K562 (cell line): ENCODE results near the gene TLE6. TPM values are rescaled to one million over a fixed set of nuclear protein-coding genes. Genes with fewer than 3 reads are reported as not detected.

Experiments
- ATF7 ChIP-seq: fragments of 450-650 bp; IDR thresholded peaks from 2 replicates; pipeline ENCODE4 v1.7.1; 2014; ENCODE audit warnings: mild to moderate bottlenecking, moderate library complexity
- CBX1 ChIP-seq: sonication (generic); IDR thresholded peaks from 2 replicates; pipeline ENCODE4 v1.6.1; 2016; ENCODE audit warnings: antibody characterized with exemption, low read depth, mild to moderate bottlenecking
- CREB3 ChIP-seq: fragments of 450-650 bp; conservative IDR thresholded peaks from 2 replicates; pipeline ENCODE4 v1.6.1; 2016; ENCODE audit warnings: missing genetic modification characterization, low read depth, mild to moderate bottlenecking, missing compliant biosample characterization, moderate library complexity
- FIP1L1 ChIP-seq: fragments of 200-400 bp; formaldehyde crosslinking; IDR thresholded peaks from 2 replicates; pipeline ENCODE4 v1.6.1; 2018; ENCODE audit warnings: mild to moderate bottlenecking, low read depth, low read length; ENCODE audit not compliant: poor library complexity, severe bottlenecking
- JUND ChIP-seq, 2 experiments: IDR thresholded peaks; 2 replicates in 1 of 2; 3 replicates in 1 of 2; pipeline ENCODE4 v1.6.1; 2011; ENCODE audit warnings: borderline replicate concordance in 2 of 2, low read depth in 2 of 2, low read length in 2 of 2, improper control_type of control experiment in 1 of 2, missing biosample characterization in 1 of 2, missing genetic modification characterization in 1 of 2, missing genetic modification reagents in 1 of 2
- KLF1 ChIP-seq: fragments of 450-650 bp; IDR thresholded peaks from 2 replicates; pipeline ENCODE4 v1.6.1; 2016; ENCODE audit warnings: missing genetic modification characterization, missing compliant biosample characterization
- NR2F6 ChIP-seq: fragments of 450-650 bp; formaldehyde crosslinking; IDR thresholded peaks from 2 replicates; pipeline ENCODE4 v1.4.0; 2020; ENCODE audit warnings: mild to moderate bottlenecking
- PRPF4 ChIP-seq: fragments of 200-400 bp; formaldehyde crosslinking; IDR thresholded peaks from one replicate; pipeline ENCODE4 v1.6.1; 2017; ENCODE audit warnings: low read length, low read depth, mild to moderate bottlenecking; ENCODE audit not compliant: insufficient read depth, poor library complexity, severe bottlenecking
- RBM25 ChIP-seq: fragments of 200-400 bp; formaldehyde crosslinking; IDR thresholded peaks from 2 replicates; pipeline ENCODE4 v1.6.1; 2018; ENCODE audit warnings: low read length, low read depth, moderate library complexity; ENCODE audit not compliant: severe bottlenecking
- SMARCA5 ChIP-seq: fragments of 450-650 bp; IDR thresholded peaks from 2 replicates; pipeline ENCODE4 v1.6.1; 2016
- TAF15 ChIP-seq: fragments of 200-400 bp; formaldehyde crosslinking; IDR thresholded peaks from 2 replicates; pipeline ENCODE4 v1.6.1; 2017; ENCODE audit warnings: mild to moderate bottlenecking, low read depth, low read length, moderate library complexity
- TEAD2 ChIP-seq: fragments of 450-650 bp; IDR thresholded peaks from 2 replicates; pipeline ENCODE4 v1.6.1; 2016; ENCODE audit warnings: missing genetic modification characterization, control low read depth, missing compliant biosample characterization
- TEAD4 ChIP-seq, 2 experiments: sonication (generic) in 1 of 2; formaldehyde crosslinking in 1 of 2; IDR thresholded peaks; 2 replicates each; pipeline versions ENCODE4 v1.6.1 to v1.8.0; 2012 to 2022; ENCODE audit warnings: borderline replicate concordance in 1 of 2, inconsistent platforms in 1 of 2, low read length in 1 of 2, mild to moderate bottlenecking in 1 of 2, missing genetic modification reagents in 1 of 2
- ZNF121 ChIP-seq: sonication (generic); formaldehyde crosslinking; conservative IDR thresholded peaks from 2 replicates; pipeline ENCODE4 v1.8.0; 2022; ENCODE audit warnings: missing genetic modification reagents
- ZNF174 ChIP-seq: fragments of 250-450 bp; sonication (Bioruptor Pico); IDR thresholded peaks from 2 replicates; pipeline ENCODE4 v1.4.0; 2020; ENCODE audit warnings: mild to moderate bottlenecking
- ZNF444 ChIP-seq: fragments of 250-450 bp; sonication (Bioruptor Pico); IDR thresholded peaks from 2 replicates; pipeline ENCODE4 v1.4.0; 2020; ENCODE audit warnings: mild to moderate bottlenecking, moderate library complexity
- ZNF668 ChIP-seq: fragments of 250-450 bp; sonication (Bioruptor Pico); IDR thresholded peaks from 2 replicates; pipeline ENCODE4 v1.8.0; 2022; ENCODE audit warnings: mild to moderate bottlenecking, inconsistent platforms
- ZNF695 ChIP-seq: fragments of 450-650 bp; formaldehyde crosslinking; IDR thresholded peaks from 2 replicates; pipeline ENCODE4 v1.4.0; 2020; ENCODE audit warnings: mild to moderate bottlenecking, moderate library complexity
- polyA plus RNA-seq, 8 experiments: library from polyadenylated mRNA; depleted of rRNA in 4 of 8; stranded (reverse) in 5 of 8; unstranded in 3 of 8; fragments of >200 nt; fragmentation: Nextera tagmentation in 2 of 8; fragmentation: Illumina TruSeq in 1 of 8; extraction: Ambion mirVana in 2 of 8; extraction: Trizol in 1 of 8; gene quantifications; 2 replicates each; pipeline versions ENCODE4 v1.2.1 to v1.2.3, GENCODE V29; 2011 to 2014; ENCODE audit warnings: inconsistent platforms in 1 of 8, missing spikeins in 1 of 8
- total RNA-seq, 7 experiments: library from RNA; depleted of rRNA in 6 of 7; stranded (reverse); fragments of >200 nt in 6 of 7; fragmentation: Illumina TruSeq in 2 of 7; extraction: Trizol in 2 of 7; gene quantifications; 2 replicates each; pipeline versions ENCODE4 v1.2.1 to v1.2.3, GENCODE V29; 2011 to 2021; ENCODE audit warnings: low replicate concordance in 1 of 7
- TF ChIP-seq, protein P1 (sequence below): fragments of 250-450 bp; sonication (Bioruptor Pico); IDR thresholded peaks from 2 replicates; pipeline ENCODE4 v1.4.0; 2020; ENCODE audit warnings: borderline replicate concordance

The TLE6 gene
- total and polyA plus RNA-seq, 9 of the 15 experiments (the other 6 are each of a cell fraction or from before 2014, with no cell fraction given), result 1.1 to 6.1 (median 2.5) TPM

DNA sequence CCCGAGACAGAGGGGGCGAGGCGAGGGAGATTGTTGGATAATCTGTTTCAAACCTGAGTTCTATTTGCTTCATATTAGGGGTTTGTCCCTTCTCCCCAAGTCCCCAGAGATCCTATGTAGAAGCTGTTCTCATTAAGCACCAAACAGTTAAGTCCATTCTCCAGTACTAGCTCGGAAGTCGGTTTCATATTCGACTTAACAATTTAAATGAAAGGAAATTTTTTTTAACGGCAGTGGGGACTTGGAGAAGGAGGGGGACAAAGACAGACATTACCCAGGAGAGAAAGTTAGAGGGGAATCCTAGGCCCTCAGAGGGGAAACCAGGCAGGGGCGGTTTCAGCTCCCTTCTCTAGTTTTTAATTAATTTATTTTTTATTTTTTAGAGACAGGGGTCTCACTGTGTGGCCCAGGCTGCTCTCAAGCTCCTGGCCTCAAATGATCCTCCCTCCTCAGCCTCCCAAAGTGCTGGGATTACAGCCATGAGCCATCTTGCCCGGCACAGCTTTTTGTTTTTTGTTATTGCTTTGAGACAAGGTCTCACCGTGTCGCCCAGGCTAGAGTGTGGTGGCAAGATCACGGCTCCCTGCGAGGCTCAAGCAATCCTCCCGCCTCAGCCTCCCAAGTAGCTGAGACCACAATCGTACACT, 65.4 kb downstream of the TLE6 start (continued):
- TF ChIP-seq CREB3 (tag), result no peak
- peak; percentile 28 for TF ChIP-seq RBM25
- TF ChIP-seq CBX1, result no peak
- TF ChIP-seq PRPF4, result no peak
- TF ChIP-seq ZNF121, result peak; percentile 79
- TF ChIP-seq ZNF668, result no peak
- TF ChIP-seq NR2F6 (CRISPR knock-in tag), result no peak
- TF ChIP-seq ZNF444, result no peak
- no peak for TF ChIP-seq JUND (IDR thresholded peaks at IDR 0.05; ENCODE audit: borderline replicate concordance, low read depth, low read length)
- TF ChIP-seq JUND (tag; IDR thresholded peaks at IDR 0.05; ENCODE audit: borderline replicate concordance, low read depth, low read length), result no peak
- TF ChIP-seq SMARCA5, result 0 out of 2 replicates have a peak, but pooled peaks have one; percentile 37
- TF ChIP-seq ZNF695 (CRISPR knock-in tag), result no peak
- TF ChIP-seq TAF15, result no peak
- no peak for TF ChIP-seq ATF7
- no peak for TF ChIP-seq KLF1
- TF ChIP-seq ZNF174, result no peak
- TF ChIP-seq, protein P1, sequence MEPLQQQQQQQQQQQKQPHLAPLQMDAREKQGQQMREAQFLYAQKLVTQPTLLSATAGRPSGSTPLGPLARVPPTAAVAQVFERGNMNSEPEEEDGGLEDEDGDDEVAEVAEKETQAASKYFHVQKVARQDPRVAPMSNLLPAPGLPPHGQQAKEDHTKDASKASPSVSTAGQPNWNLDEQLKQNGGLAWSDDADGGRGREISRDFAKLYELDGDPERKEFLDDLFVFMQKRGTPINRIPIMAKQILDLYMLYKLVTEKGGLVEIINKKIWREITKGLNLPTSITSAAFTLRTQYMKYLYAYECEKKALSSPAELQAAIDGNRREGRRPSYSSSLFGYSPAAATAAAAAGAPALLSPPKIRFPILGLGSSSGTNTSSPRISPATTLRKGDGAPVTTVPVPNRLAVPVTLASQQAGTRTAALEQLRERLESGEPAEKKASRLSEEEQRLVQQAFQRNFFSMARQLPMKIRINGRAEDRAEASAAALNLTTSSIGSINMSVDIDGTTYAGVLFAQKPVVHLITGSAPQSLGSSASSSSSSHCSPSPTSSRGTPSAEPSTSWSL, result no peak
- no peak for TF ChIP-seq FIP1L1
- TF ChIP-seq TEAD4 (IDR thresholded peaks at IDR 0.05; ENCODE audit: low read length), result no peak
- TF ChIP-seq TEAD4 (CRISPR knock-in tag; IDR thresholded peaks at IDR 0.05; ENCODE audit: borderline replicate concordance), result no peak
- TF ChIP-seq TEAD2 (tag), result no peak
